Measurements from ENCODE around the gene ZNF236.
"Not testable (repeated sequence)": the region's sequence is repeated elsewhere in the genome, so short reads cannot be mapped to it uniquely, and the experiment has no call there.

The ZNF236 gene

DNA sequence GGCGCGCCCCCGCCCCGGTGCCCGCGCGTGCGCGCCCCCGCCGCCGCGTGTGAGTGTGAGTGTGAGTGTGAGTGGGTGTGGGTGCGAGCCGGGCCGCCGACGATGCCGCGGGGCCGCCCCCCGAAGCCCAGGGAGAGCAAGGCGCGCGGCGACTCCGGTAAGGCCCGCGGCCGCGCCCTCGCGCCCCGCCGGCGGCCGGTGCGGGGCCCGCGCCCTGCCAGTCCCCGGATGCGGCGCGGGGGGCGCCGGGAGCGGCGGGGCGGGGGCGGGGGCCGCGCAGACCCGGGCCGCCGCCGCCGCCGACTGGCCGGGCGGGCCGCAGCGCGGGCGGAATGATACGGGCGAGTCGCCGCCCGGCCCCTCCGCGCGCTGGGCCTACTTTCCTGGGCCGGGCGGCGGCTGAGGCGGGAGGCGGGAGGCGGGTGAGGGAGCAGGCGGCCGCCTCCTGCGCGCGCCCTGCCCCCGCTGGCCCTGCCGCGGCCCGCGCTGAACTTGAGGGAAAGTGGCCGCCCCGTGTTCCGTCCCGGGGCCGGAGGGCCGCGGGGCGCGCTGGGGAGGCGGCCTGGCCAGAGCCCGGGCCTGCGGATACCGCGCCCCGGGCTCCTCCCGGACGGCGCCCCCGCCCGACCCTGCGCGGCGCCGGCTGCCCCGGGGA is at the start of gene ZNF236:
Gene ZNF236, plus strand, starts transcription at position 52 of the 655 bp plus-strand sequence. Its CDS starts 51 bp downstream, at position 103.
- Histone ChIP-seq H3K9me3 (ENCODE audit: low read length) (no peaks in the 10 kb centered on the region), H3K36me3 (ENCODE audit: insufficient read depth, low read length) (no peaks in the 10 kb centered on the region), H3K27ac (ENCODE audit: low read depth, low read length) (peak within 1 kb of the TSS; percentile 90), H3K4me3 (ENCODE audit: low read depth in 1 of 2, low read length in 2 of 2) (peak within 1 kb of the TSS; percentile 83 to 94), H3K4me1 (ENCODE audit: insufficient read depth, low read length) (peaks cover 18% of the 10 kb centered on the region), H3K27me3 (ENCODE audit: control insufficient read depth in 1 of 2, insufficient read depth in 2 of 2, low read length in 2 of 2) (no peaks in the 10 kb centered on the region), H3K9ac (ENCODE audit: low read length) (peak within 1 kb of the TSS; percentile 87)

DNA sequence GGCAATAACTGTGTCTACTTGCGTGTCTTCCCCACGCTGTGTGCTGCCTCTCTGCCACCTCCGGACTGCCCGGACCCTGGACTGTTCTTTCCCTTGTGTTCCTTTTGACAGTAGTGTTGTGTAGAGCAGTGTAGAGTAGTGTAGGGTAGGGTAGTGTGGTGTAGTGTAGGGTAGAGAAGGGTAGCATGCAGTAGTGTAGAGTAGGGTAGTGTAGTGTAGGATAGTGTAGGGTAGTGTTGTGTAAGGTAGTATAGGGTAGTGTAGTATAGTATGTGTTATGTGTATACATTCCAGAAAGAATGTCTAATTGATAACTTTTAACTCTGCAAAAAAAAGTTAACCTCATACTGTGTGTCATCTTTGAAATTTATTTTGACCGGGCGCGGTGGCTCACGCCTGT is 49.7 kb upstream of the ZNF236 start:
- no peak overlapping the region for H3K27ac ChIP-seq (ENCODE audit: low read depth, low read length)
- H3K4me1 ChIP-seq (ENCODE audit: insufficient read depth, low read length) = no peaks in the 10 kb centered on the region
- no peak overlapping the region for H3K4me3 ChIP-seq (ENCODE audit: low read depth in 1 of 2, low read length in 2 of 2)
- H3K27me3 ChIP-seq (ENCODE audit: control insufficient read depth in 1 of 2, insufficient read depth in 2 of 2, low read length in 2 of 2) = no peaks in the 10 kb centered on the region
- H3K9me3 ChIP-seq (ENCODE audit: low read length) = no peaks in the 10 kb centered on the region
- no peak overlapping the region for H3K9ac ChIP-seq (ENCODE audit: low read length)
- no peaks in the 10 kb centered on the region for H3K36me3 ChIP-seq (ENCODE audit: insufficient read depth, low read length)

DNA sequence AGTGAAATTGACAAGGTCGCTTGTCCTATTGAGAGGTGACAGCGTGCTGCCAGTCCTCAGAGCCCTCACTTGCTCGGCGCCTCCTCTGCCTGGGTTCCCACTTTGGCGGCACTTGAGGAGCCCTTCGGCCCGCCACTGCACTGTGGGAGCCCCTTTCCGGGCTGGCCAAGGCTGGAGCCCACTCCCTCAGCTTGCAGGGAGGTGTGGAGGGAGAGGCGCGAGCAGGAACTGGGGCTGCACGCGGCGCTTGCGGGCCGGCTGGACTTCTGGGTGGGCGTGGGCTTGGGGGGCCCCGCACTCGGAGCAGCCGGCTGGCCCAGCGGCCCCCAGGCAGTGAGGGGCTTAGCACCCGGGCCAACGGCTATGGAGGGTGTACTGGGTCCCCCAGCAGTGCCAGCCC is 45.3 kb upstream of the ZNF236 start:
- not testable (repeated sequence) for H3K9me3 ChIP-seq (ENCODE audit: low read length); H3K27me3 ChIP-seq (ENCODE audit: control insufficient read depth in 1 of 2, insufficient read depth in 2 of 2, low read length in 2 of 2); H3K4me3 ChIP-seq (ENCODE audit: low read depth in 1 of 2, low read length in 2 of 2); H3K4me1 ChIP-seq (ENCODE audit: insufficient read depth, low read length); H3K9ac ChIP-seq (ENCODE audit: low read length); H3K36me3 ChIP-seq (ENCODE audit: insufficient read depth, low read length); H3K27ac ChIP-seq (ENCODE audit: low read depth, low read length)

DNA sequence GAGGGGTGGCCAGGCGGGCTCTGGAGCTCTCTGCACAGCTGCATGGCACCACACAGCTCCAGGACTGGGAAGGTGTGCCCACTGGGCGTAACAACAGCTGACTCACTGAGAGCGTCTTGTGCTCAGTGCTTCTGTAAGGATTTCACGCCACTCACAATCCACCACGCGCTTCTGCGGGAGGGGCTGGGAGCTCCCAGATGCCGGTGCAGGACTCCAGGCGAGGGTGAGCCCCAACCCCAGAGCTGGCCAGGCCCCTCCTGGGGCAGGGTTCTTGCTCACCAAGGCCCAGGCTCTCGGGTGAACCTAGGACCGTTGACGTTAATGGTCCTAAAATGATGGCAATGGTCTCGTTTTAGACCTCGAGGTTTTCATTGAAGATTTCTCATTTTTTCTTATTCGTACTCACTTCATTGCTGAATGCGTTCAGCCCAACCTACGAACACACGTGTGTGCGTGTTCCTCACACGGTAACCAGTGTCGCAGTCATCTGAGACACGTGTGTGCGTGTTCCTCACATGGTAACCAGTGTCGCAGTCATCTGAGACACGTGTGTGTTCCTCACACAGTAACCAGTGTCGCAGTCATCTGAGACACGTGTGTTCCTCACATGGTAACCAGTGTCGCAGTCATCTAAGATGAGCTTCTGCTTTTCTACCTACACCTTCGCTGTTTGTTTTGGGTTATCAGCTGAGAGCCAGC is 38.4 kb upstream of the ZNF236 start:
- H3K9ac ChIP-seq (ENCODE audit: low read length) = no peak overlapping the region
- H3K4me3 ChIP-seq (ENCODE audit: low read depth in 1 of 2, low read length in 2 of 2) = no peak overlapping the region
- no peaks in the 10 kb centered on the region for H3K27me3 ChIP-seq (ENCODE audit: control insufficient read depth in 1 of 2, insufficient read depth in 2 of 2, low read length in 2 of 2)
- H3K36me3 ChIP-seq (ENCODE audit: insufficient read depth, low read length) = no peaks in the 10 kb centered on the region
- H3K27ac ChIP-seq (ENCODE audit: low read depth, low read length) = no peak overlapping the region
- no peaks in the 10 kb centered on the region for H3K4me1 ChIP-seq (ENCODE audit: insufficient read depth, low read length)
- no peaks in the 10 kb centered on the region for H3K9me3 ChIP-seq (ENCODE audit: low read length)

DNA sequence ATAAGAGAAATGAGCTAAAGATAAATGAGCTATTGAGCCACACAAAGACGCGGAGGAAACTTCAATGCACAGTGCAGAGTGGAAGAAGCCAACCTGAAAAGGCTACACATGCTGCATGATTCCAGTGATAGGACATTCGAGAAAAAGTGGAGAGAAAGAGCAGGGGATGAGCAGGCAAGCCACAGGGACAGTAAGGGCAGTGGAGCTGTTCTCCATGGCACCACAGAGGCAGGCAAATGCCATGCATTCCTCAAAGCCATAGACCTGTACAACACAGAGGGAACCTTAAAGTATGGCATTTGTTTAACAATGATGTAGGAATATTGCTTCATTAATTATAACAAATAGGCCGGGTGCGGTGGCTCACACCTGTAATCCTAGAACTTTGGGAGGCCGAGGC is 36.5 kb upstream of the ZNF236 start:
- no peaks in the 10 kb centered on the region for H3K4me1 ChIP-seq (ENCODE audit: insufficient read depth, low read length)
- H3K27me3 ChIP-seq (ENCODE audit: control insufficient read depth in 1 of 2, insufficient read depth in 2 of 2, low read length in 2 of 2) = no peaks in the 10 kb centered on the region
- H3K9ac ChIP-seq (ENCODE audit: low read length) = no peak overlapping the region
- H3K27ac ChIP-seq (ENCODE audit: low read depth, low read length) = no peak overlapping the region
- H3K9me3 ChIP-seq (ENCODE audit: low read length) = no peaks in the 10 kb centered on the region
- no peaks in the 10 kb centered on the region for H3K36me3 ChIP-seq (ENCODE audit: insufficient read depth, low read length)
- no peak overlapping the region for H3K4me3 ChIP-seq (ENCODE audit: low read depth in 1 of 2, low read length in 2 of 2)

DNA sequence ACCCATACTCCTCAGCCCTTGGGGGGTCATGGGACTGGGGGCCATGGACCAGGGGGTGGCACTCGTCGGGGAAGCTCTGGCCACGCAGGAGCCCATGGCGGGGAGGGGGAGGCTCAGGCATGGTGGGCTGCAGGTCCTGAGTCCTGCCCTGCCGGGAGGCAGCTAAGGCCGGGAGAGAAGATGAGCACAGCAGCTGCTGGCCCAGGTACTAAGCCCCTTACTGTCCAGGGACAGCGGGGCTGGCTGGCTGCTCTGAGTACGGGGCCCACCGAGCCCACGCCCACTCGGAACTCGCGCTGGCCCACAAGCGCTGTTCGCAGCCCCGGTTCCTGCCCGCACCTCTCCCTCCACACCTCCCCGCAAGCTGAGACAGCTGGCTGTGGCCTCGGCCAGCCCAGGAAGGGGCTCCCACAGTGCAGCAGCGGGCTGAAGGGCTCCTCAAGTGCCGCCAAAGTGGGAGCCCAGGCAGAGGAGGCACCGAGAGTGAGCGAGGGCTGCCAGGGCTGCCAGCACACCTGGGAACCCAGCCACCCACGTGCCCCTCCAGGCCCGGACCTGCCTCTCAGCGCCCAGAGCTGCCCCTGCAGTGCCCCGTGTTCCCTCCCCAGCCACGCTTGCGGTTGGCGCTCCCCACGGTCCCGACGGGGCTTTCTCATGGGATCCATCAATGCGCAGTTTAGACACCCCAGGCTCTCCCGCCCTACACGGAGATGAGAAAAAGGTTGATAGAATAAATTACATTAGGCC is 33.6 kb upstream of the ZNF236 start:
- Histone ChIP-seq H3K4me1 (ENCODE audit: insufficient read depth, low read length) (no peaks in the 10 kb centered on the region), H3K27ac (ENCODE audit: low read depth, low read length) (no peak overlapping the region), H3K36me3 (ENCODE audit: insufficient read depth, low read length) (no peaks in the 10 kb centered on the region), H3K9me3 (ENCODE audit: low read length) (no peaks in the 10 kb centered on the region), H3K27me3 (ENCODE audit: control insufficient read depth in 1 of 2, insufficient read depth in 2 of 2, low read length in 2 of 2) (no peaks in the 10 kb centered on the region), H3K9ac (ENCODE audit: low read length) (no peak overlapping the region), H3K4me3 (ENCODE audit: low read depth in 1 of 2, low read length in 2 of 2) (no peak overlapping the region)

DNA sequence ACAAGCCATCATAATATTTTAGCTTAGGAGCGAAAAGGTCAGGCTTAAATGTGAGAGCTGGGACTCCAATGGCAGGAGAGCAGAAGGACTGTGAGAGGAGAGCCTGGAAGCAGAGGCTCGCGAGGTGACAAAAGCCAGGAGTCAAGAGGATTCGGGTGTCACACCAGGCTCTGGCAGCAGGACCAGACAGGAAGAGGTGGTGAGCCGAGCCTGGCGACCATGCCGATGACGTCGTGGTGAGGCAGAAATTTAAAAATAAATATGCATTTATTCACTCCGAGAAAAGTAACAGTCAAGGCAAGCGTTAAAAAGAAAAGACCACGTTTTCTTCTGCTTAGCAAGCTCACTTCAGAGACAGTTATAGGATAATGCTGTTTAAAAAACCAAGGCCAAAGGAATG is 31.3 kb upstream of the ZNF236 start:
- H3K9me3 ChIP-seq (ENCODE audit: low read length) = no peaks in the 10 kb centered on the region
- no peak overlapping the region for H3K9ac ChIP-seq (ENCODE audit: low read length)
- no peaks in the 10 kb centered on the region for H3K36me3 ChIP-seq (ENCODE audit: insufficient read depth, low read length)
- no peak overlapping the region for H3K27ac ChIP-seq (ENCODE audit: low read depth, low read length)
- H3K27me3 ChIP-seq (ENCODE audit: control insufficient read depth in 1 of 2, insufficient read depth in 2 of 2, low read length in 2 of 2) = no peaks in the 10 kb centered on the region
- H3K4me1 ChIP-seq (ENCODE audit: insufficient read depth, low read length) = no peaks in the 10 kb centered on the region
- H3K4me3 ChIP-seq (ENCODE audit: low read depth in 1 of 2, low read length in 2 of 2) = no peak overlapping the region

DNA sequence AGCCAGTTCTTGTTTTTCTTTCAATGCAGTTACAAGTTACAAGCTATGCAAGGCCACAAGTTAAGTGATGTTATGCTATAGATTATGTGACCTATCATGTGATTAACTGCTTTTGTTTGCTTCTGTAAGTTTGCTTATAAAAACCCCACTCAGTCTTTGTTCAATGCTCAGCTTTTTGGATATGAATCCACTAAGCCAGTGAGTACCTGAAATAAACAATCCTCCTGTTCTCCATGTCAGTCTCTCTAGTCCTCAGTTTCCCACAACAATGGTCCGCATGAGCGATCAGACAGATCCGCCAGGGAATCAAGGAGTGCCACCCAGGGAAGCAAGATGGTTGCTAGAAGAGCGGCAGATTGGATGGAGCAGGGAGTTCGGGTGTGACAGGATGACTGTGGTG is 30.7 kb upstream of the ZNF236 start:
- Histone ChIP-seq H3K4me3 (ENCODE audit: low read depth in 1 of 2, low read length in 2 of 2) (no peak overlapping the region), H3K9me3 (ENCODE audit: low read length) (no peaks in the 10 kb centered on the region), H3K9ac (ENCODE audit: low read length) (no peak overlapping the region), H3K27me3 (ENCODE audit: control insufficient read depth in 1 of 2, insufficient read depth in 2 of 2, low read length in 2 of 2) (no peaks in the 10 kb centered on the region), H3K4me1 (ENCODE audit: insufficient read depth, low read length) (no peaks in the 10 kb centered on the region), H3K27ac (ENCODE audit: low read depth, low read length) (no peak overlapping the region), H3K36me3 (ENCODE audit: insufficient read depth, low read length) (no peaks in the 10 kb centered on the region)

DNA sequence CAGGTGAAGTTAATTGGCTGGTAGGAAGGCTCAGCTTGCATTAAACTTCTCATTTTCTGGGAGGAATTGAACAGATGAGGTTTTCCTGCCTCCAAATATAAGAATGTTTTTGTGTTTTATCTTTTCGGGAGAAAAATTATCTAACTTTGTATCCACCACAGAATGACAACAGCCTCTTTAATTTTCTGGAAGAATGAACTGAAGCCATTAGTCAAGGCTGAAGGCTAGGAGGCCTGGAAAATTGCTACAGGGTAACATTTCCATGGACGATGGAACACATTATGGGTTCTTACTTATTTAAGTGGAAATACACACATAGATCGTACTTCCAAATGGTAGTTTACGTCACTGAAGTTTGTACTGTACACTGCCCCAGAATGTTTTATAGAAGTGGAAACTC is 28.0 kb upstream of the ZNF236 start:
- H3K9me3 ChIP-seq (ENCODE audit: low read length) = no peaks in the 10 kb centered on the region
- no peak overlapping the region for H3K27ac ChIP-seq (ENCODE audit: low read depth, low read length)
- no peak overlapping the region for H3K4me3 ChIP-seq (ENCODE audit: low read depth in 1 of 2, low read length in 2 of 2)
- no peaks in the 10 kb centered on the region for H3K36me3 ChIP-seq (ENCODE audit: insufficient read depth, low read length)
- H3K9ac ChIP-seq (ENCODE audit: low read length) = no peak overlapping the region
- no peaks in the 10 kb centered on the region for H3K4me1 ChIP-seq (ENCODE audit: insufficient read depth, low read length)
- H3K27me3 ChIP-seq (ENCODE audit: control insufficient read depth in 1 of 2, insufficient read depth in 2 of 2, low read length in 2 of 2) = no peaks in the 10 kb centered on the region

DNA sequence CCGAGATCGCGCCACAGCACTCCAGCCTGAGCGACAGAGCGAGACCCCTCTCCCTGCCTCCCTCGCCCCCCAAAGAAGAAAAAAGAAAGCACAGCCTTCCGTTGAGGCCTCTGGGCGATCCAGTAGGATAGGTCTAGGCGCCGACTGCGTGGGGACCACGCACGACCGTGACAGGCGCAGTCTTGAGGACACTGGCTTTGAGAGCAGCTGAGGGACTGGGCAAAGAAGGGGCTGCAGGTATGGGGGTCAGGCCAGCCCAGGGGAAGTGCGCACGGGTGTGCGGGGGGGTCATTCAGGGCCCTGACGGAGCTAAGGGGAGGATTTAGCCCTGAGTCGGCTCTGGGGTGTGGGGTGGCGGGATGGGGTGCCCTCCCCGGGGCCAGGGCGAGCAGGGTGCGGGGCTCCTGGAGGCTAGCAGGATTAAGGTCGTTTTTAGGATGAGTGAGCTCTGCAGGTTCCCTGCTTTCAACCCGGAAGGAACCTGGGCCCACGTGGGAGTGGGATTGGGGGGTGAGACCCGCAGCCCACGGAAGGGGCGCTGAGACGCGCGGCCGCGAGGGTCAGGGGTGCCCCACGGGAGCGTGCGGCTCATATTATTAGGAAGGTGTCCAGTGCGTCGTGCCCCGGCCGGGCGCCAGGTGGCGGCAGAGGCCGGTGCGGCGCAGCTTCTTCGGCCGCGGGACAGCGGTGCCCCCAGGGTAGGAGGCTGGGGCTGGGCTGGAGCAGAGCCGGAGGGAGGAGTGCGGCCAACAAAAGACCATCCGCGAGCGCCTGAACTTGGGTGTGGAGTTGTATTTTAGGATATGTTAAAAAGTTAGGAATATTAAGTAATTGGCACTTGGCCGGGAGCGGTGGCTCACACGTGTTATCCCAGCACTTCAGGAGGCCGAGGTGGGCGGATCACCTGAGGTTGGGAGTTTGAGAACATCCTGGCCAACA is 20.5 kb upstream of the ZNF236 start:
- Histone ChIP-seq H3K27ac (ENCODE audit: low read depth, low read length) (no peak overlapping the region), H3K36me3 (ENCODE audit: insufficient read depth, low read length) (no peaks in the 10 kb centered on the region), H3K9ac (ENCODE audit: low read length) (no peak overlapping the region), H3K9me3 (ENCODE audit: low read length) (no peaks in the 10 kb centered on the region), H3K4me3 (ENCODE audit: low read depth in 1 of 2, low read length in 2 of 2) (peak overlapping the region; percentile 11 to 41), H3K27me3 (ENCODE audit: control insufficient read depth in 1 of 2, insufficient read depth in 2 of 2, low read length in 2 of 2) (peaks cover 0 to 6% of the 10 kb centered on the region in 2 donors), H3K4me1 (ENCODE audit: insufficient read depth, low read length) (no peaks in the 10 kb centered on the region)

DNA sequence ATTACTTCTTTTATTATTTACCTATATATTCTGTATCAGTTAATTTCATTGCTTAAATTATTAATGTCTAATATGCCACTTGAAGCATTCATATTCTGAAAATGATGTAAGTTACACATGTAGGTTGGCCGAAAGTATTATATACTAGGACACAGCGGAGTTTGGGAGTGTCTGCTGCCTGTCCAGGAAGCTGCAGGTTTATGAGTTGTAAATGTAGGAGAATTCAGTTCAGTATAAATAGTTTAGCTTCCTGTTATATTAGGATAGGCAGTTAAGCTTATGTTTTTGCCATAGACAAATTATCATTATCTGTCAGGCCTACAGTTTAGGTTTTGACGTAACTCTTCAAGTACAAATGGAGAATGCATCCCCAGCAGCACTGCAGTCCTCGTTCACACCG is 18.9 kb upstream of the ZNF236 start:
- Histone ChIP-seq H3K27me3 (ENCODE audit: control insufficient read depth in 1 of 2, insufficient read depth in 2 of 2, low read length in 2 of 2) (peaks cover 0 to 6% of the 10 kb centered on the region in 2 donors), H3K4me1 (ENCODE audit: insufficient read depth, low read length) (no peaks in the 10 kb centered on the region), H3K9me3 (ENCODE audit: low read length) (no peaks in the 10 kb centered on the region), H3K9ac (ENCODE audit: low read length) (no peak overlapping the region), H3K4me3 (ENCODE audit: low read depth in 1 of 2, low read length in 2 of 2) (no peak overlapping the region), H3K36me3 (ENCODE audit: insufficient read depth, low read length) (no peaks in the 10 kb centered on the region), H3K27ac (ENCODE audit: low read depth, low read length) (no peak overlapping the region)
